Astrocyte of the spinal cord (primary cell): Measurements from ENCODE around the gene STX1B.
"Not testable (repeated sequence)": the region's sequence is repeated elsewhere in the genome, so short reads cannot be mapped to it uniquely, and the experiment has no call there.

Source experiments
- DNase-seq: peaks from one replicate; pipeline ENCODE4 v3.0.0; 2011; ENCODE audit warnings: low read depth, low spot score
- H3K4me3 ChIP-seq: 2 replicates; pipeline ENCODE4 v1.5.1; 2011; ENCODE audit warnings: low read depth, mild to moderate bottlenecking, low read length, moderate library complexity
- in situ Hi-C: cut with HindIII; loops from 2 replicates; pipeline ENCODE4 v1.10.0; 2017; ENCODE audit warnings: low sequenced_read_pairs
- TF ChIP-seq, protein P1 (sequence below): IDR thresholded peaks from 2 replicates; pipeline ENCODE4 v1.5.1; 2012; ENCODE audit warnings: low read depth, mild to moderate bottlenecking, low read length, inconsistent platforms

STX1B gene

GRCh38 chr16:31029272-31029671 is 18.8 kb upstream of the STX1B start:
- no peak for DNase-seq
- TF ChIP-seq, protein P1, sequence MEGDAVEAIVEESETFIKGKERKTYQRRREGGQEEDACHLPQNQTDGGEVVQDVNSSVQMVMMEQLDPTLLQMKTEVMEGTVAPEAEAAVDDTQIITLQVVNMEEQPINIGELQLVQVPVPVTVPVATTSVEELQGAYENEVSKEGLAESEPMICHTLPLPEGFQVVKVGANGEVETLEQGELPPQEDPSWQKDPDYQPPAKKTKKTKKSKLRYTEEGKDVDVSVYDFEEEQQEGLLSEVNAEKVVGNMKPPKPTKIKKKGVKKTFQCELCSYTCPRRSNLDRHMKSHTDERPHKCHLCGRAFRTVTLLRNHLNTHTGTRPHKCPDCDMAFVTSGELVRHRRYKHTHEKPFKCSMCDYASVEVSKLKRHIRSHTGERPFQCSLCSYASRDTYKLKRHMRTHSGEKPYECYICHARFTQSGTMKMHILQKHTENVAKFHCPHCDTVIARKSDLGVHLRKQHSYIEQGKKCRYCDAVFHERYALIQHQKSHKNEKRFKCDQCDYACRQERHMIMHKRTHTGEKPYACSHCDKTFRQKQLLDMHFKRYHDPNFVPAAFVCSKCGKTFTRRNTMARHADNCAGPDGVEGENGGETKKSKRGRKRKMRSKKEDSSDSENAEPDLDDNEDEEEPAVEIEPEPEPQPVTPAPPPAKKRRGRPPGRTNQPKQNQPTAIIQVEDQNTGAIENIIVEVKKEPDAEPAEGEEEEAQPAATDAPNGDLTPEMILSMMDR, result no peak
- no peak overlapping the region for H3K4me3 ChIP-seq
- in situ Hi-C loops, result no loop called here

DNA sequence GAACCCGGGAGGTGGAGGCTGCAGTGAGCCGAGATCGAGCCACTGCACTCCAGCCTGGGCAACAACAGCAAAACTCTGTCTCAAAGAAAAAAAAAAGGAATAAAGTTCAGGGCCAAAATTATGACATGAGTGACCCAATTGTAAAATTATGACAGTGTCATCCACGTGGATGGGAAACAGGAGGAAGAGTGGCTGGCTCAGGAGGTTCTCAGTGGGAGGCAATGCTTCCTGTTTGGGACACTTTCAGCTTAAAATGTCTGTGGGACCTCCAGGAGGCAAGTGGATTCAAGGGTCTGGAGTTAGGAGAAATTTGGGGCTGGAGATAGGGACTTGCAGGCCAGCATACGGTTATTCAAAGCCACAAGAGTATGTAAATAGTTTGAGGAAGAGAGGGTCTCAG is 14.9 kb upstream of the STX1B start:
- no peak overlapping the region for H3K4me3 ChIP-seq
- DNase-seq, result no peak
- in situ Hi-C loops, result no loop called here
- TF ChIP-seq, protein P1, result no peak

DNA sequence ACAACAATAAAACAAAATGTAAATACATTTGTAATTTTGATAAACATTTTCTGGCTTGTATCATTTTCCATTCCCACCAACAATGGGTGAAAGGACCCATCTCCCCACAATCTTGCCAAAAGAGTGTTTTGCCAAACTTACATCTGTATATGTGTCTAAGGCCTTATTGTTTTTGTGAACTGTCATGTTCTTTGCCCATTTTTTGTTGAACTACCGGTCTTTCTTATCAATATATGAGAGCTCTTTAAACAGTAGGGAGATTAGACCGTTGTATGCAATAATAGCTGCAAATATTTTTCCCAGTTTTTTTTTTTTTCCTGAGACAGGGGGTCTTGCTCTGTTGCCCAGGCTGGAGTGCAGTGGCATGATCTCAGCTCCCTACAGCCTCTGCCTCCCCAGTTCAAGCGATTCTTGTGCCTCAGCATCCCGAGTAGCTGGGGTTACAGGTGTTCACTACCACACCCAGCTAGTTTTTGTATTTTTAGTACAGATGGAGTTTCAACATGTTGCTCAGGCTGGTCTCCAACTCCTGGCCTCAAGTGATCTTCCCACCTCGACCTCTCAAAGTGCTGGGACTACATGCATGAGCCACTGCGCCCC is 13.3 kb upstream of the STX1B start:
- no peak for DNase-seq
- in situ Hi-C loops, result no loop called here
- no peak overlapping the region for H3K4me3 ChIP-seq
- TF ChIP-seq, protein P1, result no peak

DNA sequence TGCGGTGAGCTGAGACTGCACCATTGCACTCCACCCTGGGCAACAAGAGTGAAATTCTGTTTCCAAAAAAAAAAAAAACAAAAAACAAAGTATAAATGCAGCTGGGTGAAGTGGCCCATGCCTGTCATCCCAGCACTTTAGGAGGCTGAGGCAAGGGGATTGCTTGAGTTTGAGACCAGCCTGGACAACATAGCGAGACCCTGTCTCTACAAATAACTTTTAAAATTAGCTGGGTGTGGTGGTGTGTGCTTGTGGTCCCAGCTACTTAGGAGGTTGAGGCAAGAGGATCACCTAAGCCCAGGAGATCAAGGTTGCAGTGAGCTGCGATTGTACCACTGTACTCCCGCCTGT is 12.8 kb upstream of the STX1B start:
- DNase-seq, result no peak
- TF ChIP-seq, protein P1, result no peak
- H3K4me3 ChIP-seq, result no peak overlapping the region
- in situ Hi-C loops, result no loop called here

DNA sequence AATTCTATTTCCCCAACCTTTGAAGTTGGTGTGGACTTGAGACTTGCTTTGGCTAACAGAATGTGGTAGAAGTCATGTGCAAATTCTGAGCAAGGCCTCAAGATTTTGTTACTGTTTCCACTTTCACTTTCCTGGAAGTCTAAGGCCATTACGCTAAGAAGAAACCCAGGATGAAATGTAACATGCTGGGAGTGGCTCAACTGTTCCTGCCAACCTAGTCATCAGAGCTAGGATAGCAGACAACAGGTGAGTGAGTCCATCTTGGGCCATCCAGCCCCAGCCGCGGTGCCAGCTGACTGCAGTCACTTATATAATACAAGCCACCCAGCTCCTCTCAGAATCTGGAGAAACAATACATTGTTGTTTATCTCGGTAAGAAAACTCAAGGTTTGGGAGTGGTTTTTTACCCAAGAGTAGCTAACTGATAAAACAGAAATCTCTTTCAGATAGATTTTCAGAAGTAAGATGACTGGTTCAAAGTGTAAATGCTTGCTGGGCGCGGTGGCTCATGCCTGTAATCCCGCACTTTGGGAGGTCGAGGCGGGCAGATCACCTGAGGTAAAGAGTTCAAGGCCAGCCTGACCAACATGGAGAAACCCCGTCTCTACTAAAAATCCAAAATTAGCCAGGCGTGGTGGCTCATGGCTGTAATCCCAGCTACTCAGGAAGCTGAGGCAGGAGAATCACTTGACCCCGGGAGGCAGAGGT is 12.3 kb upstream of the STX1B start:
- DNase-seq, result no peak
- in situ Hi-C loops, result no loop called here
- H3K4me3 ChIP-seq, result no peak overlapping the region
- TF ChIP-seq, protein P1, result no peak

DNA sequence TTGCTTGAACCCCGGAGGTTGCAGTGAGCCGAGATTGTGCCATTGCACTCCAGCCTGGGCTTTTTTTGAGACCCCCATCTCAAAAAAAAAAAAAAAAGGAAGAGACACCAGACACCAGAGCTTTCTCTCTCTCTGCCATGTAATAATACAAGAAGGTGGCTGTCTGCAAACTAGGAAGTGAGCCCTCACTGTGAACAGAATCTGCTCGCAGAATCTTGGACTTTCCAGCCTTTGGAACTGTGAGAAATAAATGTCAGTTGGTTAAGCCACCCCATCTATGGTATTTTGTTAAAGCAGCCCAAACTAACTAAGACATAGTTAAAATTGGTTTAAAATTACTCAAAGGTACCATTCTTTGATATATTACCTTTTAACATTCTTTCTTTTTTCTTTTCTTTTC is 10.1 kb upstream of the STX1B start:
- in situ Hi-C loops, result no loop called here
- no peak overlapping the region for H3K4me3 ChIP-seq
- TF ChIP-seq, protein P1, result no peak
- no peak for DNase-seq

GRCh38 chr16:31017756-31018155 is 7.3 kb upstream of the STX1B start:
- in situ Hi-C loops, H3K4me3 ChIP-seq, DNase-seq: not testable (repeated sequence)
